ENCODE results near the gene PRKCE. TPM values are rescaled to one million over a fixed set of nuclear protein-coding genes. Genes with fewer than 3 reads are reported as not detected.

The PRKCE gene
- total RNA-seq, 1 experiment from 2014 or later = 4.4 TPM

- DNase-seq = no peak
- Histone ChIP-seq H3K27me3 (replicated peaks; ENCODE audit: control insufficient read depth, insufficient read depth, low read length) (no peaks in the 10 kb centered on the region), H3K9me3 (no peaks in the 10 kb centered on the region), H3K36me3 (ENCODE audit: control insufficient read depth, insufficient read depth, low read length) (no peaks in the 10 kb centered on the region), H3K4me3 (ENCODE audit: low read depth, low read length) (no peak overlapping the region), H3K4me1 (peaks cover 13% of the 10 kb centered on the region)
- H3K4me1 Mint-ChIP-seq (ENCODE audit: low read depth, unreplicated experiment) = peaks cover 39% of the 10 kb centered on the region
- H3K27me3 Mint-ChIP-seq (ENCODE audit: insufficient read depth, unreplicated experiment) = no peaks in the 10 kb centered on the region
- intact Hi-C loops (cut with micrococcal nuclease; ENCODE audit: unreplicated experiment) = loop anchor here (5.0 kb wide), 1 partner anchor 51 kb away; no protein-coding TSS in a partner anchor
- H3K36me3 Mint-ChIP-seq (ENCODE audit: insufficient read depth, unreplicated experiment) = no peaks in the 10 kb centered on the region
- ChIA-PET POLR2A (no interaction called here), CTCF (no interaction called here)
- no peak overlapping the region for H3K4me3 Mint-ChIP-seq (ENCODE audit: unreplicated experiment)
- TF ChIP-seq, protein P1, sequence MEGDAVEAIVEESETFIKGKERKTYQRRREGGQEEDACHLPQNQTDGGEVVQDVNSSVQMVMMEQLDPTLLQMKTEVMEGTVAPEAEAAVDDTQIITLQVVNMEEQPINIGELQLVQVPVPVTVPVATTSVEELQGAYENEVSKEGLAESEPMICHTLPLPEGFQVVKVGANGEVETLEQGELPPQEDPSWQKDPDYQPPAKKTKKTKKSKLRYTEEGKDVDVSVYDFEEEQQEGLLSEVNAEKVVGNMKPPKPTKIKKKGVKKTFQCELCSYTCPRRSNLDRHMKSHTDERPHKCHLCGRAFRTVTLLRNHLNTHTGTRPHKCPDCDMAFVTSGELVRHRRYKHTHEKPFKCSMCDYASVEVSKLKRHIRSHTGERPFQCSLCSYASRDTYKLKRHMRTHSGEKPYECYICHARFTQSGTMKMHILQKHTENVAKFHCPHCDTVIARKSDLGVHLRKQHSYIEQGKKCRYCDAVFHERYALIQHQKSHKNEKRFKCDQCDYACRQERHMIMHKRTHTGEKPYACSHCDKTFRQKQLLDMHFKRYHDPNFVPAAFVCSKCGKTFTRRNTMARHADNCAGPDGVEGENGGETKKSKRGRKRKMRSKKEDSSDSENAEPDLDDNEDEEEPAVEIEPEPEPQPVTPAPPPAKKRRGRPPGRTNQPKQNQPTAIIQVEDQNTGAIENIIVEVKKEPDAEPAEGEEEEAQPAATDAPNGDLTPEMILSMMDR (IDR thresholded peaks at IDR 0.05; ENCODE audit: insufficient read depth in 1 of 2, low read depth in 1 of 2, low read length in 1 of 2, severe bottlenecking in 1 of 2, unreplicated experiment in 1 of 2) = no peak
- no peaks in the 10 kb centered on the region for H3K9me3 Mint-ChIP-seq (ENCODE audit: unreplicated experiment)
- no peak overlapping the region for H3K27ac Mint-ChIP-seq (ENCODE audit: unreplicated experiment)
- no TSS peak for BruUV-seq (replicated peaks)
These were observed 469.5 kb downstream of the PRKCE start for GRCh38 chr2:46120792-46121555.

DNA sequence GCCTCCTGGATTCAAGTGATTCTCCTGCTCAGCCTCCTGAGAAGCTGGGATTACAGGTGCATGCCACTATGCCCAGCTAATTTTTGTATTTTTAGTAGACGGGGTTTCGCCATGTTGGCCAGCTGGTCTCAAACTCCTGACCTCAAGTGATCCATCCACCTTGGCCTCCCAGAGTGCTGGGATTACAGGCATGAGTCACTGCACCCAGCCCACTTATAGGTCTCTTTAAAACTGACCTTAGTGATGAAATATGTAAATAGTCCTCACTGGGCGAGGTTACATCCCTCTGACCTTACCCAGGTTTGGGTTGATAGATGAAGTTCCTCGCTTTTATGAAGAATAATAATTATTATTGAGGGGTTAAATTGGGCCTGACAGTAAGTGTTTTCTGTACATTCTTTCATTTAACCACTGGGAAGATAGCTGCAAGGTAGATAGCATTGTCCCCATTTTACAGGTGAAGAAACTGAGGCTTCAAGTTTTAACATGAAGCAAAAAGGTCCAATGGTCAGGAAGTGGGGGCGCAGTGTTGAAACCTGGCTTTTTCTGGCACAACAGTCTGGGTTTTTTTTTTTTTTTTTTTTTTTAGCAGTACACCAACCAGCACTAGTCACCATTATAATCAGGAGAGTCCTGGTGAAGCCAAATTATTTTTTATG, 471.0 kb downstream of the PRKCE start:
- Histone ChIP-seq H3K36me3 (ENCODE audit: control insufficient read depth, insufficient read depth, low read length) (no peaks in the 10 kb centered on the region), H3K4me1 (peaks cover 13% of the 10 kb centered on the region), H3K9me3 (no peaks in the 10 kb centered on the region), H3K27me3 (replicated peaks; ENCODE audit: control insufficient read depth, insufficient read depth, low read length) (no peaks in the 10 kb centered on the region), H3K4me3 (ENCODE audit: low read depth, low read length) (no peak overlapping the region)
- DNase-seq = no peak
- no TSS peak for BruUV-seq (replicated peaks)
- TF ChIP-seq, protein P1 (IDR thresholded peaks at IDR 0.05; ENCODE audit: insufficient read depth in 1 of 2, low read depth in 1 of 2, low read length in 1 of 2, severe bottlenecking in 1 of 2, unreplicated experiment in 1 of 2) = no peak
- Mint-ChIP-seq H3K4me3 (ENCODE audit: unreplicated experiment) (no peak overlapping the region), H3K36me3 (ENCODE audit: insufficient read depth, unreplicated experiment) (no peaks in the 10 kb centered on the region), H3K9me3 (ENCODE audit: unreplicated experiment) (no peaks in the 10 kb centered on the region), H3K4me1 (ENCODE audit: low read depth, unreplicated experiment) (peaks cover 32% of the 10 kb centered on the region), H3K27me3 (ENCODE audit: insufficient read depth, unreplicated experiment) (no peaks in the 10 kb centered on the region), H3K27ac (ENCODE audit: unreplicated experiment) (no peak overlapping the region)
- intact Hi-C loops (cut with micrococcal nuclease; ENCODE audit: unreplicated experiment) = loop anchor here (5.0 kb wide), 1 partner anchor 50 kb away; no protein-coding TSS in a partner anchor
- ChIA-PET POLR2A (interaction anchor here (0.6 kb wide), 1 partner anchor 214 kb away, joined by 6 read pairs; no protein-coding TSS in a partner anchor), CTCF (interaction anchor here (0.7 kb wide), 1 partner anchor 204 kb away, joined by 5 read pairs; no protein-coding TSS in a partner anchor)

- Mint-ChIP-seq H3K4me3 (ENCODE audit: unreplicated experiment) (no peak overlapping the region), H3K27ac (ENCODE audit: unreplicated experiment) (no peak overlapping the region), H3K36me3 (ENCODE audit: insufficient read depth, unreplicated experiment) (no peaks in the 10 kb centered on the region), H3K27me3 (ENCODE audit: insufficient read depth, unreplicated experiment) (no peaks in the 10 kb centered on the region), H3K9me3 (ENCODE audit: unreplicated experiment) (no peaks in the 10 kb centered on the region), H3K4me1 (ENCODE audit: low read depth, unreplicated experiment) (peaks cover 30% of the 10 kb centered on the region)
- Histone ChIP-seq H3K4me3 (ENCODE audit: low read depth, low read length) (no peak overlapping the region), H3K9me3 (no peaks in the 10 kb centered on the region), H3K27me3 (replicated peaks; ENCODE audit: control insufficient read depth, insufficient read depth, low read length) (no peaks in the 10 kb centered on the region), H3K4me1 (peaks cover 13% of the 10 kb centered on the region), H3K36me3 (ENCODE audit: control insufficient read depth, insufficient read depth, low read length) (no peaks in the 10 kb centered on the region)
- BruUV-seq (replicated peaks) = no TSS peak
- no peak for DNase-seq
- intact Hi-C loops (cut with micrococcal nuclease; ENCODE audit: unreplicated experiment) = loop anchor here (5.0 kb wide), 1 partner anchor 49 kb away; no protein-coding TSS in a partner anchor
- TF ChIP-seq, protein P1 (IDR thresholded peaks at IDR 0.05; ENCODE audit: insufficient read depth in 1 of 2, low read depth in 1 of 2, low read length in 1 of 2, severe bottlenecking in 1 of 2, unreplicated experiment in 1 of 2) = no peak
- ChIA-PET CTCF (interaction anchor here (0.6 to 0.7 kb wide), 2 partner anchors 203 to 900 kb away, joined by 4 to 5 read pairs; no protein-coding TSS in a partner anchor), POLR2A (interaction anchor here (0.6 kb wide), 2 partner anchors 42 to 213 kb away, joined by 4 to 6 read pairs; no protein-coding TSS in a partner anchor)
These were observed 471.5 kb downstream of the PRKCE start for GRCh38 chr2:46123013-46123412.

Data from Caco-2 (cell line).